Measurements from ENCODE around the gene NIN. TPM values are rescaled to one million over a fixed set of nuclear protein-coding genes. Genes with fewer than 3 reads are reported as not detected.

NIN gene
- polyA plus RNA-seq, 1 experiment, result 26.9 TPM

DNA sequence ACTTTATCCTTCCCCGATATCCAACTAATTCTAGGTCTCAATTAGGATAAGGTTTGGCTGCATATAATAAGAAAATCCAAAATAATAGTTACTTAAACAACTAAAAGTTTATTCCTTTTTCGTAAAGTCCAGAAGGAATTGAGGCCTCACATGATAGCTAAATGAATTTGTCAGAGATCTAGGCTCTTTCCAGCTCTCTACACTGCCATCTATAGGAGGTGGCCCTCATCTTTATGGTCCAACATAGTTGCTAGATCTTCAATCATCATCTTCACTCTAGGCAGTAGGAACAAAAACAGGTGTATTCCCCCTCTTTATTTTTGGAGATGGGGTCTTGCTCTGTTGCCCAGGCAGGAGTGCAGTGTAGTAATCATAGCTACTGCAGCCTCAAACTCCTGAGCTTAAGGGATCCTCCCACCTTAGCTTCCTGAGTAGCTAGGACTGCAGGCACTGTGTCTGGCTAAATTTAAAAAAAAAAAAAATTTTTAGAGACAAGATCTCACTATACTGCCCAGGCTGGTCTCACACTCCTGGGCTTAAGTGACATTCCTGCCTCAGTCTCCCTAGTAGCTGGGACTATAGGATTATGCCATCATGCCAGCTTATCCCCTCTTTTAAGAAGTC is 116.4 kb downstream of the NIN start:
- ChIA-PET POLR2A (interaction anchor here (1.0 to 1.8 kb wide), 2 partner anchors 46 to 397 kb away, joined by 3 to 6 read pairs; partner anchors contain the start of gene SAV1), CTCF (interaction anchor here (0.6 to 2.0 kb wide), 39 partner anchors 8 to 176 kb away, joined by 3 to 42 read pairs (median 4); no protein-coding TSS in a partner anchor)
- no peak overlapping the region for H3K4me3 ChIP-seq (ENCODE audit: low read depth, low read length)
- H3K9me3 ChIP-seq (ENCODE audit: control insufficient read depth, insufficient read depth, low read length), result no peaks in the 10 kb centered on the region
- H3K27ac ChIP-seq (ENCODE audit: low read depth, low read length), result no peak overlapping the region
- no peaks in the 10 kb centered on the region for H3K27me3 ChIP-seq (ENCODE audit: control insufficient read depth, insufficient read depth, low read length)
- peak; percentile 71 for TF ChIP-seq CTCF (IDR thresholded peaks at IDR 0.05; ENCODE audit: low read depth, low read length)
- DNase-seq (ENCODE audit: low read depth, low spot score), result no peak

GRCh38 chr14:50711043-50711442 is 119.9 kb downstream of the NIN start:
- DNase-seq (ENCODE audit: low read depth, low spot score), result no peak
- Histone ChIP-seq H3K9me3 (ENCODE audit: control insufficient read depth, insufficient read depth, low read length) (no peaks in the 10 kb centered on the region), H3K4me3 (ENCODE audit: low read depth, low read length) (no peak overlapping the region), H3K27me3 (ENCODE audit: control insufficient read depth, insufficient read depth, low read length) (no peaks in the 10 kb centered on the region), H3K27ac (ENCODE audit: low read depth, low read length) (no peak overlapping the region)
- ChIA-PET POLR2A (no interaction called here), CTCF (interaction anchor here (0.6 to 1.2 kb wide), 3 partner anchors 66 to 149 kb away, joined by 3 read pairs; no protein-coding TSS in a partner anchor)
- no peak for TF ChIP-seq CTCF (IDR thresholded peaks at IDR 0.05; ENCODE audit: low read depth, low read length)

DNA sequence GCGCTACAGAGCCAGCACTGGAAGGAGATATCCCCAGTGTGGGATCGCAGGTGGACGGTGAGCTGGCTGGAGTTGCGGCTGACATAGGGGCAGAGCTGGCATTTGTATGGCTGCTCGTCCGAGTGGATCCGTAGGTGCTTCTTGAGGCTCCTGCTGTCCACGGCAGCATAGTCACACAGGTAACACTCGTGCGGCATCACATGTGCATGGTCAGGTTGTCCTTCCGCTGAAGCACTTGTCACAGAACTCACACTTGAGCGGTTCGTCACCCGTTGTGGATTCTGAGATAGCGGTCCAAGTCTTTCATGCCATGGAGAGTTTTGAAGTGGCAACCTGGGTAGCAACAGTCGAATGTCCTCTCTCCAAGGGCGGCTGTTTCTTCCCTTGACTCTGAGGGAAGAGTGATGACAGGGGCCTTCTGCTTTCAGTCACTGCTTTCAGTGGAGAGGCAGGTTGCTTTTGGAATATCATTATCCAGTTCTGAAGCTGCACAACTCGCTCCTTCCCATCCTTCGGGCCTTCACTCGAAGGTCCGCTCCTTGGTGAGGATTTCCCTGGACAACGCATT is 125.9 kb downstream of the NIN start:
- H3K9me3 ChIP-seq (ENCODE audit: control insufficient read depth, insufficient read depth, low read length), result peaks cover 8% of the 10 kb centered on the region; the same call in 1 of the 2 replicates
- ChIA-PET POLR2A (no interaction called here), CTCF (interaction anchor here (1.5 kb wide), 1 partner anchor 9 kb away, joined by 6 read pairs; no protein-coding TSS in a partner anchor)
- H3K27me3 ChIP-seq (ENCODE audit: control insufficient read depth, insufficient read depth, low read length), result no peaks in the 10 kb centered on the region
- no peak overlapping the region for H3K27ac ChIP-seq (ENCODE audit: low read depth, low read length)
- no peak for DNase-seq (ENCODE audit: low read depth, low spot score)
- no peak overlapping the region for H3K4me3 ChIP-seq (ENCODE audit: low read depth, low read length)
- TF ChIP-seq CTCF (IDR thresholded peaks at IDR 0.05; ENCODE audit: low read depth, low read length), result no peak

- POLR2A ChIA-PET, result no interaction called here
- TF ChIP-seq CTCF (IDR thresholded peaks at IDR 0.05; ENCODE audit: low read depth, low read length), result no peak
- Histone ChIP-seq H3K27ac (ENCODE audit: low read depth, low read length) (no peak overlapping the region), H3K27me3 (ENCODE audit: control insufficient read depth, insufficient read depth, low read length) (peaks cover 3% of the 10 kb centered on the region), H3K9me3 (ENCODE audit: control insufficient read depth, insufficient read depth, low read length) (peaks cover 8% of the 10 kb centered on the region; the same call in 1 of the 2 replicates), H3K4me3 (ENCODE audit: low read depth, low read length) (no peak overlapping the region)
- DNase-seq (ENCODE audit: low read depth, low spot score), result no peak
- CTCF ChIA-PET, result interaction anchor here (1.5 to 1.8 kb wide), 2 partner anchors 10 kb away, joined by 5 to 6 read pairs; no protein-coding TSS in a partner anchor
Measured at GRCh38 chr14:50704454-50705010, 126.4 kb downstream of the NIN start.
